Kidney (tissue), 14 donors: ENCODE data around the gene MMRN2. TPM values are rescaled to one million over a fixed set of nuclear protein-coding genes. Genes with fewer than 3 reads are reported as not detected.

Source experiments
- DNase-seq, 5 donors: peaks; one replicate each; pipeline ENCODE4 v3.0.0-alpha.2; 2013 to 2020
- FAIRE-seq: peaks from 2 replicates; lab custom pipeline; 2012; peaks lifted over from hg19 to GRCh38; lab: Jason Lieb, UNC
- H3K27ac ChIP-seq, 2 donors: one replicate each; pipeline ENCODE4 v1.7.0; 2013; ENCODE audit warnings: low read depth in 2 of 2, low read length in 2 of 2, inconsistent platforms in 1 of 2
- H3K27me3 ChIP-seq: one replicate; pipeline ENCODE4 v1.7.1; 2013; ENCODE audit warnings: low read length, inconsistent platforms; ENCODE audit not compliant: control insufficient read depth, insufficient read depth
- H3K36me3 ChIP-seq, 3 donors: one replicate each; pipeline versions ENCODE4 v1.7.0 to v1.7.1; 2013; ENCODE audit warnings: low read length in 3 of 3, control low read depth in 1 of 3, inconsistent platforms in 1 of 3; ENCODE audit not compliant: insufficient read depth in 3 of 3, control insufficient read depth in 2 of 3
- H3K4me1 ChIP-seq, 3 donors: one replicate each; pipeline versions ENCODE4 v1.7.0 to v1.7.1; 2013; ENCODE audit warnings: low read length in 3 of 3, inconsistent platforms in 1 of 3, low read depth in 1 of 3; ENCODE audit not compliant: control insufficient read depth in 2 of 3, insufficient read depth in 2 of 3
- H3K4me3 ChIP-seq, 3 donors: one replicate each; pipeline versions ENCODE4 v1.7.0 to v1.8.1; 2013; ENCODE audit warnings: low read length in 3 of 3, control low read depth in 1 of 3, inconsistent platforms in 1 of 3
- H3K9ac ChIP-seq, 3 donors: one replicate each; pipeline versions ENCODE4 v1.7.0 to v1.7.1; 2013; ENCODE audit warnings: low read length in 3 of 3, control low read depth in 1 of 3, inconsistent platforms in 1 of 3
- H3K9me3 ChIP-seq, 3 donors: one replicate each; pipeline versions ENCODE4 v1.7.0 to v1.7.1; 2013; ENCODE audit warnings: low read length in 3 of 3, control low read depth in 1 of 3, inconsistent platforms in 1 of 3; ENCODE audit not compliant: control insufficient read depth in 2 of 3, insufficient read depth in 1 of 3
- CTCF ChIP-seq: IDR thresholded peaks from 3 replicates; pipeline ENCODE4 v1.5.1; 2012; ENCODE audit warnings: mild to moderate bottlenecking, moderate library complexity, borderline replicate concordance; ENCODE audit not compliant: insufficient read depth; ENCODE audit errors: extremely low read depth
- intact Hi-C: fragments of 100-400 bp; cut with DNase I; formaldehyde crosslinking; loops from one replicate; pipeline ENCODE4 v1.11.1; 2022
- polyA plus RNA-seq: library from polyadenylated mRNA; stranded (reverse); fragments of 350-450 nt; fragmentation: Illumina TruSeq; extraction: RNeasy Lipid Tissue Mini Kit (QIAGEN cat#74804); gene quantifications from one replicate; pipeline ENCODE4 v1.2.3, GENCODE V29; 2014; ENCODE audit warnings: low read depth, low replicate concordance; ENCODE audit not compliant: insufficient read depth
- total RNA-seq: library from RNA; stranded (reverse); fragmentation: NEBNext Ultra II Directional; extraction: Animal tissue kit (Norgen Biotek cat#: 25700); gene quantifications from one replicate; pipeline ENCODE4 v1.2.1, GENCODE V29; 2021
- donor health status: control.
- donor health status: control.
- donor health status: control.
- donor health status: control.
- donor health status: control.
- donor health status: DM: yes; HTN: yes; CAD: no.
- donor health status: Normal renal cell carcinoma (clear cell type).

Gene MMRN2
- total and polyA plus RNA-seq, 2 donors from 2014 or later, result 19.9 to 65.9 TPM

- H3K4me1 ChIP-seq, result peaks cover 0 to 29% (median 0%) of the 10 kb centered on the region in 3 donors
- DNase-seq (peak in 3 of 5 donors; percentile 36 to 73 (median 57)), FAIRE-seq (no peak)
- no peaks in the 10 kb centered on the region for H3K9me3 ChIP-seq
- no peak overlapping the region for H3K9ac ChIP-seq
- H3K4me3 ChIP-seq, result no peak overlapping the region
- no peak for TF ChIP-seq CTCF
- intact Hi-C loops, result no loop called here
- no peaks in the 10 kb centered on the region for H3K36me3 ChIP-seq
- H3K27me3 ChIP-seq, result no peaks in the 10 kb centered on the region
- H3K27ac ChIP-seq, result no peak overlapping the region
Measured at GRCh38 chr10:86942441-86943315, 14.7 kb downstream of the MMRN2 start.

- Histone ChIP-seq H3K27me3 (no peaks in the 10 kb centered on the region), H3K9me3 (no peaks in the 10 kb centered on the region), H3K36me3 (no peaks in the 10 kb centered on the region), H3K27ac (no peak overlapping the region), H3K4me1 (peaks cover 0 to 29% (median 0%) of the 10 kb centered on the region in 3 donors), H3K4me3 (no peak overlapping the region), H3K9ac (no peak overlapping the region)
- FAIRE-seq (no peak), DNase-seq (no peak)
- intact Hi-C loops, result no loop called here
- TF ChIP-seq CTCF, result no peak
Measured at GRCh38 chr10:86941991-86942421, 15.4 kb downstream of the MMRN2 start.

- Histone ChIP-seq H3K36me3 (no peaks in the 10 kb centered on the region), H3K4me1 (peaks cover 0 to 29% (median 0%) of the 10 kb centered on the region in 3 donors), H3K9me3 (no peaks in the 10 kb centered on the region), H3K27me3 (no peaks in the 10 kb centered on the region), H3K27ac (no peak overlapping the region), H3K4me3 (no peak overlapping the region), H3K9ac (no peak overlapping the region)
- FAIRE-seq, result no peak
- no peak for DNase-seq
- intact Hi-C loops, result no loop called here
- TF ChIP-seq CTCF, result no peak
Measured at GRCh38 chr10:86941426-86941825, 16.0 kb downstream of the MMRN2 start.
